Measurements from ENCODE around the gene CACNA1E.

Gene CACNA1E

GRCh38 chr1:181483285-181484195, at the start of gene CACNA1E:
TSS of gene CACNA1E (plus strand) at chr1:181483517. CDS start at chr1:181483745, 228 bp downstream.
- no peak for DNase-seq

GRCh38 chr1:181433931-181434330, 49.4 kb upstream of the CACNA1E start:
- DNase-seq = no peak

DNA sequence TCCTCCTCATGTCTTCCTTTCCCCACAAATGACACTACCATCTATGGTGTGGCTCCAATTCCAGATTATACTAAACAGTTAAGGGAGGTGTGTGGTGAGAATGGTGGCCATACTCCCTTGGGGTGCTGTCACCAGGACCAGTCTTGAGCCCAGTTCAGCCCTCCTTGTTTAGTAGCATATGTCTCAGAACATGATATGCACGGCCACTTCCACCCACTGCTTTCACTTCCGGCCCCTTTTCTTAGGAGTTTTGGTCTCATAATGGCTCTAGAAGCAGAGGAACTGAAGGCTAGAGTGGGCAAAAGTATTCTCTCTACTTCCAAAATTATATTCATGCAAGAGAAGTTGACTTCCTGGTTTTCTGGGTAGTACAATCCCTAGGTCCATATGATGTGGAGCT, 45.3 kb upstream of the CACNA1E start:
- DNase-seq = no peak

GRCh38 chr1:181440510-181440909, 42.8 kb upstream of the CACNA1E start:
- no peak for DNase-seq

- DNase-seq = no peak
Measured at GRCh38 chr1:181442181-181442525, 41.2 kb upstream of the CACNA1E start.

DNA sequence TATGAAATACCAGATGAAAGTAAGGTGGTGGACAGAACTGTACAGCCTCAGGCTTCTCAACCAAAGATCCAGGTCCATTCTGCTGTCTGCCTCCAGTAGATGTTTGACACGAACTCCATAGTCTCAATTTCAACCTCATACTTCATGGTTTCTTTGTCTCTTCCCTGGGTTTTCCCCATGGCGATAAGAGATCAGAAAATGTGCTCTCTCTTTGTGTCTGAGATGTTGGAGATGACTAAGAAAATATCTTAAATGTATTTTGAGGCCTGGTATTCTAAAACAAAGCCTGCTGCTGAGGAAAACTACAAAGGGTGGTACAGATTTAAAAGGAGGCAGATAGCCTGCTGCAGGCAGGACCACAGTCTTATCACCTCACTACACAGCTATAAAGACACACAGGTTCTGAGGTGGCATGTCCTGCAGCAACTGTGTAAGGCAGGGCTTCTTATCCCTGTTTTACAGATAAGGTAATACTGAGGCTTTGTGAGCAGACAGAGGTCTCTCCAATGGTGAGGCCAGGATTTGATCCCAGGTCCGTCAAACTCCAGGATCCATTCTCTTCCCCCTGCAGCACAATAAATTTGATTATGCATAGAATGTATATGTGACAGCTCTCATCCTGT, 40.0 kb upstream of the CACNA1E start:
- no peak for DNase-seq

- DNase-seq = no peak
Measured at GRCh38 chr1:181445436-181445835, 37.9 kb upstream of the CACNA1E start.

DNA sequence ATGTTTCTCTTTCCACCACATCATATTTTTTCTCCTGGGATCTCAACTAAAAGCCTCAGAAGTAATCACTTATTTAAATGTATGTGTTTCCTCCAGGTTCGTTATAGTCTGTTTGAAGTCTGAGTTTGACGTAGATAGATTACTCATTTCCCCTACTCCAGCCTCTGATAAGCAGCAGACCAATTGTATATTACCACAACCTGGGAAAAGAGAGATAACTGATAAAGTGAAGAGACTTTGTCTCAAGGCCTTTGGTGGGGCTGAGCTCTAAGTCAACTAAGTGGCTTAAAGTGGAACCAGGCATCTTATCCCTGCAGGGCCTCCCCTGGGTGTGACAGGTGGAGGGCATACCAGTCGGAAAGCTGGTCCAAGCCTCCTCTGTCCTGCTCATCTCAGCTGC, 34.9 kb upstream of the CACNA1E start:
- no peak for DNase-seq

DNA sequence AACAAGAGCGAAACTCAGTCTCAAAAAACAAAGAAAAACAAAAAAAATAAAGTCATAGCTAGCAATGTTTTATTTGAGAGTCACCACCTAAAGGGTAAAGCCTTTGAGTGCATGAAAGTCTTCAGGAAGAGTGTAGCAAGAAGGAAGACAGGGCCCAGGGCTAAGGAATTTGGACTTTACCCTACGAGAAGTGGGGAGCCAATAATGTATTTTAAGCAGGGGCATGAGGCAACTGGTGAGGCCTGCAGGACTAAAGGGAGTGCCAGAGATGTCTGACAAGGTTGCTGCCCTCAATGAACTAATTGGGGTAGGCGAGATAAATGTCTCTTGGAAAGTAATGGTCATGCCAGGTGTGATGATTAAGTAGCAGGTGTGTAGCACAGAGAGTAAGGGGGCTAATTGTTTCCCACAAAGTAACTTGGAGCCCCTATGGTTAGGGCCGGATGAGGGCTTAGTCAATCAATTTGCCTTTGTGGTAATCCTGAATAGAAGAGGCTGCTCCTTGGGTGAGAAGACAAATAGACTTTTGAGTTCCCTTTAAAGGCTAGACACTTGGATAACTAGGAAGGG, 31.6 kb upstream of the CACNA1E start:
- DNase-seq = no peak

- DNase-seq = no peak
Measured at GRCh38 chr1:181452746-181453145, 30.6 kb upstream of the CACNA1E start.

- no peak for DNase-seq
Measured at GRCh38 chr1:181453541-181454201, 29.6 kb upstream of the CACNA1E start.

DNA sequence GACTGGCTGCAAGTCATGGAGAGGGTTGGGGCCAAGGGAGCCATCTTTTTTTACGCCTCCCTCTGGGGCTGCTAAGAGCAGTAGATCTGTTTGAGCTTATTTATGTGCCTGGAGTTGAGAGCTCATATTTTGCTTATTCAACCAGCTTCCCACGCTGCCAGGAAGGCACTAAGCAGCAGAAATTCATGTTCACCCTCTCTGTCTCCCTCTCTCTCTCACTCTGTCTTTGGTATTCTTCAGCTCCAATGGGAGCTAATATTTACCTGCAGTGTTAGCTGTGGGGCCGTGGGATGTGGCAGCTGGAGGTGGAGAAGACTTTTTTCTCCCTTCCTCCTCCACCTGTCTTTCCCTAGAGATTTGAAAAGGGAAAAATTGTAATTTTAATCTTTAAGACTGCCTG, 26.8 kb upstream of the CACNA1E start:
- no peak for DNase-seq

GRCh38 chr1:181458419-181458818, 24.9 kb upstream of the CACNA1E start:
- no peak for DNase-seq

DNA sequence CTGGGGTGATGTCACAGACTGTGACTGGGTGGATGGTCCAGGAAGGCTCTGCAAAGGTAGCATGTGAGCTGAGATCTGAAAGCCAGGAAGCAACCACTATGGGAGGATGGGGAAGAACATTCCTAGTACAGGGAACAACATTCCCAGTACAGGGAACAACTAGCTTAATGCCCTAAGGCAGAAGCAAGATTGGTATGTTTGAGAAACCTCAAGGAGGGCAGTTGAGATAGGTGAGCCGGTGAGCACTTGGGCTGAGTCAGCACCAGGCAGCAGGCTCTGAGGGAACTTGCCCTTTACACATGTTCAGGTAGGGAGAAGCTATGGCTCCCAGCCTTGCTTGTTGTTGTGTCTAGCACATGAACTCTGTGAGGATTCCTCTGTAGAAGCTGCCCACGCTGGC, 24.2 kb upstream of the CACNA1E start:
- no peak for DNase-seq

DNA sequence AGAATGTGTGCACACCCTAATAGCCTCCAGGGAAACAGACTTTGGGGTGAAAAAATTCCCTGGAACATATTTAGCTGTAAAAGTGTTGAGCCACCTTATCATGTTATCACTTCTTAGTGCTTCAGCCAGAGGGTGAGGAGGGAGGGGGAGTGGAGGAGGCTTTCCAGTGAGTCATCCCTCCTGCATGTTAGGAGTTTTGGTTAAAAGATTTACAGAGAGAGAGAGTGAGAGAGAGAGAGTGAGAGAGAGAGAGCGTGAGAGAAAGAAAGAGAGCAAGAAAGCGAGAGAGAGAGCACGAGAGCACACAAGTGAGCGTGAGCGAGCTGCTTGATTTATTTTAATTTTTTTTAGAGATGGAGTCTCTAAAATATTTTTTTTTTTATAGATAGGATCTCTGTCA, 13.5 kb upstream of the CACNA1E start:
- no peak for DNase-seq

GRCh38 chr1:181475580-181475979, 7.7 kb upstream of the CACNA1E start:
- no peak for DNase-seq

- no peak for DNase-seq
Measured at GRCh38 chr1:181476581-181476980, 6.7 kb upstream of the CACNA1E start.

GRCh38 chr1:181478306-181478705, 5.0 kb upstream of the CACNA1E start:
- no peak for DNase-seq

DNA sequence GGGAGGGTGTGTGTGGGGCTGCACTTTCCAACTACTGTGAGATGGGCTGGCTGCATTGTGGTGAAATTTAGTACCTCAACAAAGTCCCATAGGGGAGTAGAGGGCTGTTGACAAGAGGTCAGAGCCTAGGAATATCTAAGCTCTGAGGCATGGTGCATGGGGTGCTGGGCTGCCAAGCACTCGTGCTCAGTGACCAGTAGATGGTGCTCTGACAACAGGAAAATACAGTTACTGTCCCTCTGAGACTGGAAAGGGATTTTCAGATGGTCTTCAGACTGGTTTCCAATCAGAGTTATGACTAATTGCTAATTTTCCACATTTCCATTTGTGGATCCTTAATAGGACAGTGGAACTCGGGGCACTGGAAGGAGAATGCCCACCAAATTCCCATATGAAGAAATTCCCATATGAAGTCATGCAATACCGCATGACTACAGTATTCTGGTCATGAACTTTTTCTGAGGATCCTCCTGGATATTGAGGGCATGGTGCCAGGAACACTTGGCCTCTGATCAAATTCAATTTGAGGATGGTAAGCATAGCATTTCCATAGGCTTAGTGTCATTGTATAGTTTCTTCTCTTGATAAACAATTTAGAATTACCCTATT, 4.1 kb upstream of the CACNA1E start:
- DNase-seq = peak; percentile 12

DNA sequence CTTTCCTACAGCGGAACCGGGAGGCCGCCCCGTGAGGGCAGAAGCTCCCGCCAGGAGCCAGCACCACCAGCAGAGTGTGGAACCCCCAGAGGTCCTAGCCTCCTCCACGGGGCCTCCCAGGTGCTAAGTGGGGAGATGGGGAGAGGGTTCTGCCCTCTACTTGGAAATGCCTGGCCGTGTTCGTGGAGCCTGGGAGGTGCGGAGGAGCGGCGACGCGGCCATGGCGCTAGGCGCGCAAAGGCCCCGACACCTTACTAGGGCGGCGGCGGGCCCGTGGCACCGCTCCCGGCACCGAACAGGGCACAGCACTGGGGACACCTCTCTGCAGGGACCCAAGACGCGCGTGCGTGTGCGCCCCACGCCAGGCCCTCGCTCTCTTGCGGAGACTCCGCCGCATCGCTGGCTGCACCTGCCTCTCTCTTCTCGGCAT, 1.3 kb upstream of the CACNA1E start:
- DNase-seq = no peak

DNA sequence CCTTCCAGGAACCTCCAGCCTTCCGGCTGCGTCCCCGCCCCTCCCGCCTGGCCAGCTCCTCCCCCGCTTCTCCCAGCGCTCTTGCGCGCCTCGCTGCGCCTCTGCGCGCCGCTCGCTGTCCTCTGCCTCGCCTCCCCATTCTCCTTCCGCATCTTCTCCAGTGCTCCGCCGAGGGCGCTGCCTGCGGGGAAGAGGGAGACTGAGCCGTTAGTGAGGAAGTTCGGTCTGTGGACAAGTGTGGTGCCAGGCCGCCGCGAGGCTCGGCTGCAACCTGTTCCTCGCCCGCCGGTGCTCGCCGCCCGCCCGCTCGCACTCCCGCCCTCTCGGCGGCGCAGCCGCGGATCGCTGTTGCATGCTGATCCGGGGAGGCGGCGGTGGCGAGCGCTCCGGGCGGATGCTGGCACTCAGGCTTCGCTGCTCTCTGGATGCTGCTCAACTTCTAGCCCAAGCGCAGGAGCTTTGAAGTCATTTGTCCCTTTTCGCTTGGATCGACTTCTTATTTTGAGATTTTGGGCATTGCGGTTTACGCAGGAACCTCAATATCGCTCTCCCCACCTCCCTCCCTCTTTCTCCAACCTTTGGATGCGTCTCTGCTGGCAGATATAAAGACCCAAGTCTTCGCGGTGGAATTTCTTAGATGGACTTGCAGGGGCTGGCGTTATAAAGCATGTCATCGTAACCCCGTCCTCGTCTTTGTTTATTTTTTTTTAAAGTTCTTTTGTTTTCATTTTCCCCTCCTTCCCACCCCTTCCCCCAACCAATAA, 614 bp upstream of the CACNA1E start:
- no peak for DNase-seq

- DNase-seq = no peak
Measured at GRCh38 chr1:181484821-181485220, 1.5 kb downstream of the CACNA1E start.

Measured in CD4-positive, alpha-beta T cell treated with Interleukin-6 for 4 hours (primary cell).